Endothelial cell (in vitro differentiated cells): ENCODE data around the gene NBPF3. TPM values are rescaled to one million over a fixed set of nuclear protein-coding genes. Genes with fewer than 3 reads are reported as not detected.

Source experiments
- DNase-seq: peaks from one replicate; pipeline ENCODE4 v3.0.0; 2021; ENCODE audit warnings: low spot score
- H3K27ac Mint-ChIP-seq: one replicate; pipeline ENCODE4 v1.8.0; 2021; ENCODE audit warnings: mixed read lengths, inconsistent platforms; ENCODE audit not compliant: unreplicated experiment
- H3K27me3 Mint-ChIP-seq: one replicate; pipeline ENCODE4 v1.8.0; 2021; ENCODE audit warnings: mild to moderate bottlenecking, moderate library complexity, mixed read lengths, inconsistent platforms; ENCODE audit not compliant: unreplicated experiment
- H3K36me3 Mint-ChIP-seq: one replicate; pipeline ENCODE4 v1.8.0; 2021; ENCODE audit warnings: mild to moderate bottlenecking, low read depth, mixed read lengths, inconsistent platforms; ENCODE audit not compliant: unreplicated experiment
- H3K4me1 Mint-ChIP-seq: one replicate; pipeline ENCODE4 v1.8.0; 2021; ENCODE audit warnings: mild to moderate bottlenecking, mixed read lengths, inconsistent platforms; ENCODE audit not compliant: unreplicated experiment
- H3K4me3 Mint-ChIP-seq: one replicate; pipeline ENCODE4 v1.8.0; 2021; ENCODE audit warnings: mild to moderate bottlenecking, mixed read lengths, inconsistent platforms; ENCODE audit not compliant: unreplicated experiment
- H3K9me3 Mint-ChIP-seq: one replicate; pipeline ENCODE4 v1.8.0; 2021; ENCODE audit warnings: mixed read lengths, inconsistent platforms; ENCODE audit not compliant: unreplicated experiment
- CTCF ChIP-seq: fragments of 200-600 bp; sonication (generic); IDR thresholded peaks from one replicate; pipeline ENCODE4 v1.5.0; 2021; ENCODE audit warnings: antibody characterized with exemption; ENCODE audit not compliant: unreplicated experiment
- total RNA-seq: library from RNA; stranded (reverse); fragmentation: NEBNext Ultra II Directional; extraction: Animal tissue kit (Norgen Biotek cat#: 25700); gene quantifications from one replicate; pipeline ENCODE4 v1.2.1, GENCODE V29; 2021; ENCODE audit not compliant: unreplicated experiment

Gene NBPF3
- total RNA-seq, 1 donor from 2014 or later: 11.1 TPM

GRCh38 chr1:21510113-21510493 lies 70.2 kb downstream of the NBPF3 start:
- H3K4me1 Mint-ChIP-seq: peaks cover 9% of the 10 kb centered on the region
- no peak overlapping the region for H3K27ac Mint-ChIP-seq
- no peak overlapping the region for H3K4me3 Mint-ChIP-seq
- DNase-seq: no peak
- no peaks in the 10 kb centered on the region for H3K9me3 Mint-ChIP-seq
- peaks cover 11% of the 10 kb centered on the region for H3K27me3 Mint-ChIP-seq
- no peak for TF ChIP-seq CTCF
- no peaks in the 10 kb centered on the region for H3K36me3 Mint-ChIP-seq

GRCh38 chr1:21510885-21511578 lies 71.1 kb downstream of the NBPF3 start:
- TF ChIP-seq CTCF: no peak
- Mint-ChIP-seq H3K27ac (no peak overlapping the region), H3K36me3 (no peaks in the 10 kb centered on the region), H3K4me1 (peaks cover 9% of the 10 kb centered on the region), H3K4me3 (no peak overlapping the region), H3K27me3 (peaks cover 10% of the 10 kb centered on the region), H3K9me3 (no peaks in the 10 kb centered on the region)
- no peak for DNase-seq

- Mint-ChIP-seq H3K36me3 (no peaks in the 10 kb centered on the region), H3K9me3 (no peaks in the 10 kb centered on the region), H3K4me3 (no peak overlapping the region), H3K4me1 (peaks cover 9% of the 10 kb centered on the region), H3K27me3 (peaks cover 11% of the 10 kb centered on the region), H3K27ac (no peak overlapping the region)
- no peak for DNase-seq
- no peak for TF ChIP-seq CTCF
Observed at GRCh38 chr1:21511579-21512522, 71.9 kb downstream of the NBPF3 start.

GRCh38 chr1:21514245-21514644 lies 74.3 kb downstream of the NBPF3 start:
- H3K9me3 Mint-ChIP-seq: no peaks in the 10 kb centered on the region
- peaks cover 3% of the 10 kb centered on the region for H3K4me1 Mint-ChIP-seq
- no peak for DNase-seq
- peaks cover 13% of the 10 kb centered on the region for H3K27me3 Mint-ChIP-seq
- no peak for TF ChIP-seq CTCF
- no peak overlapping the region for H3K27ac Mint-ChIP-seq
- H3K36me3 Mint-ChIP-seq: no peaks in the 10 kb centered on the region
- H3K4me3 Mint-ChIP-seq: no peak overlapping the region

- Mint-ChIP-seq H3K9me3 (no peaks in the 10 kb centered on the region), H3K4me1 (no peaks in the 10 kb centered on the region), H3K27me3 (peaks cover 5% of the 10 kb centered on the region), H3K4me3 (no peak overlapping the region), H3K27ac (no peak overlapping the region), H3K36me3 (no peaks in the 10 kb centered on the region)
- no peak for DNase-seq
- TF ChIP-seq CTCF: no peak
Observed at GRCh38 chr1:21517161-21517589, 77.2 kb downstream of the NBPF3 start.
